Heart left ventricle (tissue), 13 donors: ENCODE data around the gene OR4F17.
"Not testable (repeated sequence)": the region's sequence is repeated elsewhere in the genome, so short reads cannot be mapped to it uniquely, and the experiment has no call there.

ENCODE experiments used
- CTCF ChIP-seq, 12 donors: fragments of 200-600 bp; sonication (generic) in 4 of 12; IDR thresholded peaks; one replicate each; pipeline versions ENCODE4 v1.5.0 to v1.8.0; 2018 to 2022; ENCODE audit warnings: antibody characterized with exemption in 12 of 12, mild to moderate bottlenecking in 5 of 12
- POLR2A ChIP-seq, 2 donors: fragments of 450-650 bp; IDR thresholded peaks; one replicate each; pipeline ENCODE4 v1.6.1; 2017; ENCODE audit warnings: antibody characterized with exemption in 2 of 2, mild to moderate bottlenecking in 2 of 2, moderate library complexity in 2 of 2
- donor health status: ischemic (EF 13 %, LVEDD 7.1; RV severe dilation, severe dysfunction).
- donor health status: DM: no; HTN: yes; CAD: no.
- donor health status: DM: no; HTN: no; CAD: no.
- donor health status: ischemic (EF 25% LVEDD 6.9; RV normal size, moderate dysfunction).
- donor health status: ischemic (EF 25% LVEDD 5.7; RV mildly dilated, moderate dysfunction).
- donor health status: ischemic (EF 35%, LVEDD 5.7; RV mildly dilated, moderate dysfunction).
- donor health status: nonischemic (EF 11% LVEDD 7.7; RV severe dilation, severe dysfunction).
- donor health status: DM: yes; HTN: yes; CAD: no.
- donor health status: PGD.
- donor health status: ischemic (EF 29% LVEDD 5.4; RV normal size, mild dysfunction).
- donor health status: nonischemic (EF 23%, LVEDD 6.1; RV moderate dilation, normal function).

GRCh38 chr19:70793-71192 lies 36.1 kb upstream of the OR4F17 start:
- TF ChIP-seq CTCF, POLR2A (IDR thresholded peaks at IDR 0.05): not testable (repeated sequence)
